GM18868 (cell line): Measurements from ENCODE around the gene NAALADL2.
A peak's percentile ranks its signal among the peaks of the same experiment; 100 is the strongest.
"Not testable (repeated sequence)": the region's sequence is repeated elsewhere in the genome, so short reads cannot be mapped to it uniquely, and the experiment has no call there.

Source experiments
- ATAC-seq: cut with Tn5 transposase; IDR thresholded peaks from one replicate; pipeline ENCODE4 v1.9.1; 2021; ENCODE audit warnings: mild to moderate bottlenecking, moderate library complexity; ENCODE audit not compliant: unreplicated experiment

NAALADL2 gene

DNA sequence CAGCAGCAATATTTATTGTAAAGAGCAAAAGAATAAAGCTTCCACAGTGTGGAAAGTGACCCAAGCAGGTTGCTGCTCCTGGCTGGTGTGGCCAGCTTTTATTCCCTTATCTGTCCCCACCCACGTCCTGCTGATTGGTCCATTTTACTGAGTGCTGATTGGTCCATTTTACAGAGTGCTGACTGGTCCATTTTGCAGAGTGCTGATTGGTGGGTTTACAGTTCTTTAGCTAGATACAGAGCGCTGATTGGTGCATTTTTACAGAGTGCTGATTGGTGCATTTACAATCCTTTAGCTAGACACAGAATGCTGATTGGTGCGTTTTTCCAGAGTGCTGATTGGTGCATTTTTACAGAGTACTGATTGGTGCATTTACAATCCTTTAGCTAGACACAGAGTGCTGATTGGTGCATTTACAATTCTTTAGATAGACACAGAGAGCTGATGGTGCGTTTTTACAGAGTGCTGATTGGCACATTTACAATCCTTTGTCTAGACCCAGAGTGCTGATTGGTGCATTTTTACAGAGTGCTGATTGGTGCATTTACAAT lies 601.8 kb downstream of the NAALADL2 start:
- not testable (repeated sequence) for ATAC-seq

DNA sequence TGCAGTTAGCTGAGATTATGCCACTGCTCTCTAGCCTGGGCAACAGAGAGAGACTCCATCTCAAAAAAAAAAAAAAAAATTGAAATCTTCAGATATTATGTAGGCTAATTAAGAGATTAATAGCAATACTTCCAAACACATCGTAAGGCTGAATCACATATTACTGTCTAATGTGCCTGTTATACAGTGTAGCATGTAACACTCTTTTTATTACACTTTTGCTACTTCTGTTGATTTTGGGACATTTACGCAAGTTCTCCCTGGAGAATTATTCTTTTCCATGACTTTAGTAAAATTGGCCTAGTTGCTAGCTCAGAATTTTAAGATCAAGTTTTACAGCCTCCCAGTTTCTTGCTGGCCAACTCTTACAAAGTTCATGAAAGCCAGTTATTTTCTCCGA lies 605.2 kb downstream of the NAALADL2 start:
- no peak for ATAC-seq

DNA sequence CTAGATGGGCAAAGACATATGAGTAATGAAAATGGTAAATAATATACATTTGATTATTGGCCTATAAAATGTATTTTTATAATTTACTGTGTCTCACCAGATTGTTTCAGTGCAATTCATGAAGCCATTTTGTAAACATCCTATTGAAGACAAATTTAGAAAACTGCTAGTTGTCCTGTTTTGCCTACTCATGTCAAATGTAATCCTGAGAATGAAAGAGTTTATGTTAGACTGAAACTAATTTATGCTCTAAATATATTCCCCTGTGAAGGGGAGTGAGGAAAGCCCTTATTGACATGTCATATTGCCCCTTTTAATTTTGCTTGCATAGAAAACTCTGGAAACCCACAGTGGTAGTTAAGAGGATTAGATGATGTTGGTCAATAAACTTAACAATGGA lies 610.0 kb downstream of the NAALADL2 start:
- ATAC-seq, result peak; percentile 47

DNA sequence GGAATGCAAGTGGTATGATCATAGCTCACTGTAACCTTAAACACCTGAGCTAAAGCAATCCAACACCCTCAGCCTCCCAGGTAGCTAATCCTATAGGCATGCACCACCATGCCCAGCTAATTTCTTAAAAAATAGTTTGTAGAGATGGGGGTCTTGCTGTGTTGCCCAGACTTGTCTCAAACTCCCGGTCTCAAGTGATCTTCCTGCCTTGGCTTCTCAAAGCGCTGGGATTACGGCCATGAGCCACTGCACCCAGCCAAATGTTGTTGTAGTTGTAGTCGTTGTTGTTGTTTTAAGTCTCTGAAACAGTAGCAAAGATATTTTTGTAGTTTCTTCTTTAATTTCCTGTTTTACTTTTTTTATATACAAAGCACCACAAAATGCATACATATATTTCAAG lies 616.6 kb downstream of the NAALADL2 start:
- ATAC-seq, result no peak

DNA sequence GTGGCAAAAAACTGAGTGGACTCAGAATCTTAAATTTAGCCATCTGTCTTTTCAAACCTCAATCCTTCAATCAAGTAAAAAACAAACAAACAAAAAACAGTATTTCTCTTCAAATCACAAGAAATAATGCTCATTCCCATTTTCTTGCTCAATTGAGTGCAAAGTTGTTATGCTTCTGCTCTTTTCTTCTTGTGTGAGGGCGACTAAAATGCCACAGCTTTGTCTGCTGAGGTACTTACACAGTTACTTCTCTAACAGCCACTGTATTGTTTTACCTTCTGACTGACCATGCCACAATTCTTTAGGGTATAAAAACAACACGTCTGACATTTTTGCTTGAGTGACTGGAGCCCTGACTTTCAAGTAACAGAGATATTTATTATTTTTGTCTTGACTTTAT lies 617.4 kb downstream of the NAALADL2 start:
- ATAC-seq, result no peak

DNA sequence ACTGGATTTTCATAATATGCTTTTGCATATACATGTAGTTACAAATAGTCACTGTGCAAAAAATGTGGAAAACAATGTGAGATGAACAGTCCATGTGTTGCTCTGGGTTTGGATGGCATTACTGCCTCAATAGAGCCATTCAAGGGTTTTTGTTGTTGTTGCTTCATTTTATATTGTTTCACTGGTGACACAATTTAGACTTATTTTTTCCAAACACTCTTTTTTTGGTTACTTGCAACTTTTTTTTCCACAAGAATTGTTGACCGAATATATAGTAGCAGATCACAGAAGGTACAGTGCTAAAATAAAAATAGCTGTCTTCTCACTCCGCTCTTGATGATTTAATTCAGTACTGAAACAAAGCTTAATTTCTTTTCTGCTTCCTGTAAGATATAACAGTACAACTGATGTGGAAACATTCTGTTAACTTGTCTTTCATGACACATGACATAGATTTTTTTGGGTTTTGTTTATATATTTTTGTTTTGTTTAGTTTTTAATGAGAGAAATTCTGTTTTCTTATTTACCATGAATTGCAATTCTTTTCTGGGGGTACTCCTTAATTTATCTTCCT lies 618.6 kb downstream of the NAALADL2 start:
- ATAC-seq, result peak; percentile 100

DNA sequence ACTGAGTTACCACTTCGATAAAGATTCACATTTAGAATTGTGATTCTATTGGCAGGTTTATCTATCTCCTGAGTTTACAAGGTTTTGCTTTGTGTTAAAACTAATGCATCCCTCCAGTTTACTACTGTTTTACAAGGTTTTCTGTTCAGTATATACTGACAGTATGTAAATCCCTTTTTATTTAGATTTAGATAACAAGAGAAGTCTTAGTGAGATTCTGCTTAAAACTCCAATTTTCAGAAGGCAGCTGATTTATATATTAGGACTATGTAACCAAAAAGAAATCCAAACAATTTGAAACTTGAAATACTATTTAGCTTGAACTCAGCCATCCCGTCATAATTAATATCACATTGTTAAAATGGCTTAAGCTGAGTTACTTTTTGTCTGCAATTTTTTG lies 619.2 kb downstream of the NAALADL2 start:
- no peak for ATAC-seq

DNA sequence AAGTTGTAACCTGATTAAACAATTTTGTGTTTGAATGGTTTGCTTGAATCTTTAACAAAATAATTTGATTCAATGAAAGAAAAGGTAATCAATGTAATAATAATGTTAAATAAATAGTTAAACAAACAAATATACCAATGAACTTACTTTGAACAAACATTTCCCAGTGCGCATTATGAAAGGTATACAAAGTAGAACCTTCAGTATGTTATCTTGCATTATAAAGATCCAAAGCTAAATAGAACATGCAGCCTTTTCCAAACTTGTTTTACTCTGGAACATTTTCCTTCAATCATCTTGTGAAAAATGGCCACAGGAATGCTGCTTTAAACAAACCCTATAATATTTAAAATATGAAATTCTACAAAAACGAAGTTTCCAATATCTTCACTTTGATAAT lies 620.0 kb downstream of the NAALADL2 start:
- no peak for ATAC-seq

DNA sequence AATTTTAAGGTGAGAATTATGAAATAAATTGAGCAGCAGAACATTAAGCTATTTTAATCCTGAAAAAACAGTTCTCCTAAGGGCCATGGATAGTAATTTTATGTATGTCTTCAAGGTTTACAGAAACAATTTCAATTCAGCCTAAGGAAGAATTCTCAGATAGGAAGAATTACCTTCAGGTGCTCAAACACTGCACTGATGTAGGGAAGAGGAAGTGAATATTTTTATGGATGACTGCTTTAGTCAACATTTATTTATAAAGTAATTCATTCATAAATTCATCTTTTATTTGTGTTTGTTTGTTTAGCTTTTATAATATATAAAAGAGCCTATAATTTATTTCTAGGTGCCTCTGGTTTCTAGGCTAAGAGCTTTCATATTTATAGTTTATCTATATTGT lies 620.7 kb downstream of the NAALADL2 start:
- no peak for ATAC-seq

DNA sequence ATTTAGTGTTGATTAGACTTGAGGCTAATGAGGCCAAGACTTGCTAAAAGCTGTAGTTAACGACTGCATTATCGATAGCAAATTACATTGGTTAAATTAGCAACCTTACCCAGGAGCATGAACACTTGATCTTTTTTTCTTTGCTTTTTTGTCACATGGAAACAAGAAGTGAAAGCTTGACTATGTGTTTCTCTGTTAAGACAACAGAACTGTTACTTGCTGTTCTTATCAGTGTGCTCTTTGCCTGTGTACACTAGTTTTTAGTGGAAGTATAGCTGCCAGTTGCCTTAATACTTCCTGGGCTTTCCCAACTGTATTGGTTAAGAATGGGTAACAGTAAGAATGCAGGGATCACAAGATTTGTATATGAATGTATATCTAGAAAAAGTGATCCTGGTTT lies 625.5 kb downstream of the NAALADL2 start:
- ATAC-seq, result peak; percentile 47

DNA sequence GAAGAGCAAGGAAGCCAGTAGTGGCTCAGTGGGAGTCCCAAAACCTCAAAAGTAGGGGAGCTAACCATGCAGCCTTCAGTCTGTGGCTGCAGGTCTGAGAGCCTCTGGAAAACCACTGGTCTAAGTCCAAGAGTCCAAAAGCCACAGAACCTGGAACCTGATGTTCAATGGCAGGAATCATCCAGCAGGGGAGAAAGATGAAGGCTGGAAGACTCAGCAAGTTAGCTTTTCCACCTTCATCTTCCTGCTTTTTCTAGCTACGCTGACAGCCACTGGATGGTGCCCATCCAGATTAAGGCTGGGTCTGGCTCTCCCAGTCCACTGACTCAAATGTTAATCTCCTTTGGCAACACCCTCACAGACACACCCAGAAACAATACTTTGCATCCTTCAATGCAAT lies 626.3 kb downstream of the NAALADL2 start:
- ATAC-seq, result no peak

DNA sequence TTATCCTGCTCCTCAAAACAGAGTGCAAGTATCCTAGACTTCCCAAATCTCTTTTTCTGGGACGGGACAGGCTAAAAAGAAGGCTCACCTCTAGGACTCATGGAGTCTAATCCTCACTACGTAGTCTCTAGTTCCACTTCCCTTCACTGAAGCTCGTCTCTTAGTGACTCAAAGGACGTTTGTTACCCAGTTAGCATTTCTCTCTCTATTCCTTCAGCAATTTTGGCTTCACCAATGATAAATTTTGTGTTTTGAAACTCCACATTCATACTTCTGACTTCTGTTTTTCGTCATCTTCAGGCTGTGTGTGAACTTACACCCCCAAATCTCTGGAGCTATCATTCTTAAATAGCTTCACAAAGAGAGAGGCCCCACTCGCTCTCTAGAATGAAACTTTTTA lies 627.1 kb downstream of the NAALADL2 start:
- ATAC-seq, result peak; percentile 75

DNA sequence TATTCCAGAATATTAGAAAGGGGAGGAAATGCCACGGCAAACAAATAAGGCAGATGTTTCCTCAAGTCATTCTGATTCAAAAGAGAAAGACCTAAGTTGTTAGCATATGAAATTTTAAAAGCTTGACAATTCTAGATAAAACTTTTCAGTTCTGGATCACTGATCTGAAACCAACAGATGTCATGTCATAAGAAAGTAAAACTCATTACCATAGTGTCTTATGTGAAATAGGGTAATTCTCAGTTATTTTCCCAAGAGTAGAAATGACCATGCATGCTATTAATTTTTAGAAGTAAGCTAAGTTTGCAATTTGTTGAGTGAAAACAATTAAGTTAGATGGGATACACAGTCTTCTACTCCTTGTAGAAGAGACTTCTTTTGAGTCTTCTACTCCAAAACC lies 630.3 kb downstream of the NAALADL2 start:
- peak; percentile 68 for ATAC-seq

DNA sequence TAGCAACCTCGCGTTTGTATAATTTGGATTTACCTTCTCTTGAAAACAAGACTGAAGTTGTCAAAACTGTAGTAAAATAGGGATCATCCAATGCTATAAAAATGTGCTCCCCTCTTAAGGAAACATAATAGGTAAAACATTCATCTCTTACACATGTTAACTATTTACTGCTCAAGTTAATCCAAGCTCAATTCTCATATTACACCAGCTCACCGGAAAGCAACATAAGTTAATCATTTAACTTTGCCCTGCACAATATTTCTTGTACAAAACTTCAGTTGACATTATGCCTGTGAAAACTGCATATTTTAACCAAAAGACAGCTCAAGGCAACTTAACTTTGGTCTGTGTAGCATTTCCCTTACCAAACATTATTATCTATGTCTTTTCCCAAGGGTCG lies 634.2 kb downstream of the NAALADL2 start:
- ATAC-seq, result no peak

DNA sequence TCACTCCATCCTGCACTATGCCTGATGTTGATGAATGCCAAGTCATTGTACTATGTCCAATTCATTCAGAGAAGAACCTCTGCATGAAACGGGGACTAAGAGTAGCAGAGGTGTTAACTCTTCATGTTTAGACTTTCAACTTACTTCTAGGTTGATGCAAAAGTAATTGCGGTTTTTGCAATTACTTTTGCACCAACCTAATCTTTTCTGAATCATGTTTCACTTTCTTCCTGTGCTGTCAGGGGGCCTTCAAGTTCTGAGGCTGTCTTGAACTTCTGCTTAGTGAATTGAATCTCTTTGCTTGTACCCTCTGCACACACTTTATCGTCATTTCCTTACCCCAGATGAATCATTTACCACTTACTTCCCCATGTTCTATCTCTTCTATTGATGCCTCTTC lies 636.2 kb downstream of the NAALADL2 start:
- peak; percentile 98 for ATAC-seq

DNA sequence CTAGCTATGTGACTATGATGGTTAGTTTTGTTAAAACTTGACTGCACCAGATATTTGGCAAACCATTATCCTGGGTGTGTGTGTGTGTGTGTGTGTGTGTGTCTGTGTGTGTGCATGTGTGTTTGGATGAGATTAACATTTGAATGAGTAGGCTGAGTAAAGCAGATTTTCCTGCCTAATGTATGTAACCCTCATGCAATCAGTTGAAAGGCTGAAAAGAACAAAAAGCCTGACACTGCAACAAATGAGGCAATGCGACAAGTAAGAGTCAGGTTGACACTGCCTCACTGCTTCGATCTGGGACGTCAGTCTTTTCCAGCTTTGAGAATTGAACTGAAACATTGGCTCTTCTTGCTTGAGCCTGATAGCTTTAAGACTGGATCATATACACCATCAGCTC lies 643.0 kb downstream of the NAALADL2 start:
- ATAC-seq, result no peak

DNA sequence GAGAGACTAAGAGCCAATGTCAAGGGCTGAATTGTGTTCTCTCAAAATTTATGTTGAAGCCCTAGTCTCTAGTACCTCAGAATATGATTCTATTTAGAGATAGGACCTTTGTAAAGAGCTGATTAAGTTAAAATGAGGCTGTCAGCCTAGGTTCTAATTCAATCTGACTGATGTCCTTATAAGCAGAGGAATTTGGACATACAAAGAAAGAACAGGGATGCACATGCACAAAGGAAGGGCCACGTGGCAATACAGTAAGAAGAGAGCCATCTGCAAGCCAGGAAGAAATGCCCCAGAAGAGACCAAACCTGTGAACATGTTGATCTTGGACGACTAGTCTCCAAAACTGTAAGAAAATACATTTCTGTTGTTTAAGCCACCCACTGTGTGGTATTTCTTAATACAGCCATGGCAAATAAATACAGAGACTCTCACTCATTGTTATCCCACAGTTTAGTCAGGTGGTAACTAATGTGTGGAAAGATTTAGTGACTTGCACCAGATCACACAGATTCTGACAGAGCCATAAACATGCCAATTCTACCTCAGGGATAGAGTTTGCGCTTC lies 652.2 kb downstream of the NAALADL2 start:
- no peak for ATAC-seq

DNA sequence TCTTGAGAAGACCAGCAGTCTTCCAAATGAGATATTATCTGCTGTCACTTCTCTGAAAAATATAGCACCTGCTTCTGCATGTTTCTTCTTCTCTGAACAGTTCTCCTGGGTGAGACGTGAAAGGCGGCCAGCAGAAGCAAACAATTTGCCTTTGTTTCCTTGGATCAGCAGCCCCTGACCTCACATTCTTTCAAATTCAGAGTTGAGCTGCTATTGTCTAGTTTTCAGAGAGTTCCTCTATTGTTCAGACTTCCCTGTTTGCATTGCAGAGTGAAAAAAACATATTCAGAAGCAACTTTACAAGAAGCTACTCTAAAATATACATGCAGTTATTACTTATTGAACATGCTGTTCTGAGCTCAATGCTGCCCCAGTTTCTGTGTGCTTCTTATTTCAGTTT lies 653.6 kb downstream of the NAALADL2 start:
- ATAC-seq, result no peak

DNA sequence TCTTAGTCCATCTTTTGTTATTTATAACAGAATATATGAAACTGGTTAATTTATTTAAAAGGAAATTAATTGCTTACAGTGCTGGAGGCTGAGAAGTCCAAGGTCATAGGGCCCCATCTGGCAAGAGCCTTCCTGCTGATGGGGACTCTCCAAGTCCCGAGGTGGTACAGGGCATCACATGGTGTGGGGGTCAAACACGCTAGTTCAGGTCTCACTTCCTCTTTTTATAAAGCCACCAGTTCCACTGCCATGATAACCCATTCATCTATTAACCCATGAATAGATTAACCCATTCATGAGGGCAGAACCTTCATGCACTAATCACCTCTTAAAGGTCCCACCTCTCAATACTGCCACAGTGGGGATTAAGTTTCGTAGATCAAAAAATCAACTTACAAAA lies 659.3 kb downstream of the NAALADL2 start:
- ATAC-seq, result peak; percentile 95

DNA sequence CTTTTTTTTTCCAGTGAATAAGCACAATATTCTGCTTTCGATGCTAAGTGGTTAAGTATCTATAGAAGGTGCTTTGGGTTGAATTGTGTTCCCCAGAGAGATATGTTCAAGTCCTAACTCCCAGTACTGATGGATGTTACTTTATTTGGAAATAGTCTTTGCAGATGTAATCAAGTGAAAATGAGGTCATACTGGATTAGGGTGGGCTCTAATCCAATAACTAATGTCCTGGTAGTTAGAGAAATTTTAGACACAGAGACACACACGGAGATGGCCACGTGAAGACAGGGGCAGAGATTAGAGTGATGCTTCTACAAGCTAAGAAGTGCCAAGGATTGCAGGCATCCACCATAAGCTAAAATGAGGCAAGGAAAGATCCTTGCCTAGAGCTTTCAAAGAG lies 662.3 kb downstream of the NAALADL2 start:
- ATAC-seq, result no peak

DNA sequence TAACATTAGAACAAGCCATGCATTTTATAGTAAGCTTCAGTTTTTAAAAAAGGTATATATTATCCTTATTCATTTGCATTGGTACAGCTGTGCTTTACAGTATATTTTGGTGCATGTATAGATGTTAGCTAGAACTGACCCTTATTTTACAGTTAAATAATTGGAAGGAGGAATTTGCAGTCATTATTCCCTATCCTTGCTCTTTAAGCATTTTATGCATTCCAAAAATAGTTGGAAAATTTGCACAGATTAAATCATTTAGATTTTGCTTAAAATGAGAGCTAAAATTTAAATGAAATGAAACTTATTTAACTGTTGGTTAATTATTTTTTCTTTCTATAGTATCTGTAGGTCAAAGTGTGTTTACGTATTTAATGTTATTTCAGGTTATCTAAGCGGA lies 667.1 kb downstream of the NAALADL2 start:
- no peak for ATAC-seq

DNA sequence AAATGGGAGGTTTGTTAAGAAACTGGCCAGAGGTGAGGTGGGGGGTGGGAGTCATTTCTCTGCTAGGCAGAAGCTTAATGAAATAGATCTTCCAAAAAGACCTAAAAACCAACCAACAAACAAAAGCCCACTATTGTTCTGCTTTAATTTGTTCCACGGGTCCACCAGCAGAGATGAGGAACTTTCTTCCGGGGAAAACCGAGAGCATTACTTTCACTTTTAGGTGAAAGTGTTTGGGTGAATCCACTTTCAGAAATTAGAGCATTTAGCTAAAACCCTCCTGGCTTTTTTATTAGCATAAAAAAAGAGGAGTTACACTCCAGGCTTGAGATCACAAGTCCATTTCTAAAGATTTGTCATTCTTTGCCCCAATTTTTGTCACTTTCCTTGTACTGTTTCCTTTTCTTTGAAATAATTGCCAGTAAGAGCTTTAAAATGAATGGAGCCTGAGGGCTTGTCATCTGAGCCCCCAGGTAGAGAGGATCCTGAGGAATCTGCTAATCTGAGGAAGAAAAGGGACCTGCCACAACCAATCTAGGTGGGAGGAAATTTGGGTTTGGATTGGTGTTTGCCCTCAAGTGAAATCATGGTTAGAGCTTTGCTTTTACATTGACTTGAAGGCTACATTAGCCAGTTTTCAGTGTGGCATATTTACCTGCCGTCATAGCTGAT lies 667.6 kb downstream of the NAALADL2 start:
- peak; percentile 78 for ATAC-seq
